Choroid plexus epithelial cell (primary cell): ENCODE measurements around the gene TSPAN1.

Experiments used
- DNase-seq: peaks from one replicate; pipeline ENCODE4 v3.0.0-alpha.2; 2010; ENCODE audit warnings: low read depth
- H3K4me3 ChIP-seq: 2 replicates; pipeline ENCODE4 v1.5.1; 2011; ENCODE audit warnings: low read depth, mild to moderate bottlenecking, control low read depth, low read length, moderate library complexity
- CTCF ChIP-seq: conservative IDR thresholded peaks from 2 replicates; pipeline ENCODE4 v1.5.1; 2011; ENCODE audit warnings: low read depth, mild to moderate bottlenecking, control low read depth, inconsistent platforms, low read length, moderate library complexity

TSPAN1 gene

GRCh38 chr1:46158312-46159281 is 16.3 kb upstream of the TSPAN1 start:
- no peak for DNase-seq
- H3K4me3 ChIP-seq, result no peak overlapping the region
- TF ChIP-seq CTCF, result no peak

- DNase-seq, result no peak
- H3K4me3 ChIP-seq, result no peak overlapping the region
- no peak for TF ChIP-seq CTCF
Measured at GRCh38 chr1:46159516-46159915, 15.4 kb upstream of the TSPAN1 start.

- no peak overlapping the region for H3K4me3 ChIP-seq
- DNase-seq, result no peak
- no peak for TF ChIP-seq CTCF
Measured at GRCh38 chr1:46160212-46160611, 14.7 kb upstream of the TSPAN1 start.

- no peak for TF ChIP-seq CTCF
- DNase-seq, result peak; percentile 24
- H3K4me3 ChIP-seq, result peak overlapping the region; percentile 56
Measured at GRCh38 chr1:46166521-46167462, 8.1 kb upstream of the TSPAN1 start.

GRCh38 chr1:46168477-46168876 is 6.4 kb upstream of the TSPAN1 start:
- no peak for DNase-seq
- H3K4me3 ChIP-seq, result no peak overlapping the region
- TF ChIP-seq CTCF, result no peak

GRCh38 chr1:46169811-46170454 is 5.0 kb upstream of the TSPAN1 start:
- no peak overlapping the region for H3K4me3 ChIP-seq
- DNase-seq, result no peak
- TF ChIP-seq CTCF, result no peak
